T-helper 2 cell treated with Interferon-gamma antibody and Interleukin-4, amounts not matched to agents 5 μg/mL and 100 μg/mL, for 36 hours (primary cell): ENCODE measurements around the gene SGTB.
"Not testable (repeated sequence)": the region's sequence is repeated elsewhere in the genome, so short reads cannot be mapped to it uniquely, and the experiment has no call there.

Source experiments
- DNase-seq: peaks from one replicate; pipeline ENCODE4 v3.0.0; 2021; ENCODE audit warnings: low spot score
- H3K27ac Mint-ChIP-seq: one replicate; pipeline ENCODE4 v1.8.0; 2021; ENCODE audit warnings: mild to moderate bottlenecking, mixed read lengths
- H3K27me3 Mint-ChIP-seq: one replicate; pipeline ENCODE4 v1.8.0; 2021; ENCODE audit warnings: low read depth, mixed read lengths
- H3K36me3 Mint-ChIP-seq: one replicate; pipeline ENCODE4 v1.8.0; 2021; ENCODE audit warnings: low read depth, mixed read lengths
- H3K4me1 Mint-ChIP-seq: one replicate; pipeline ENCODE4 v1.8.0; 2021; ENCODE audit warnings: low read depth, mixed read lengths
- H3K4me3 Mint-ChIP-seq: one replicate; pipeline ENCODE4 v1.8.0; 2022; ENCODE audit warnings: mild to moderate bottlenecking, moderate library complexity, mixed read lengths
- H3K9me3 Mint-ChIP-seq: one replicate; pipeline ENCODE4 v1.8.0; 2021; ENCODE audit warnings: mixed read lengths

The SGTB gene

DNA sequence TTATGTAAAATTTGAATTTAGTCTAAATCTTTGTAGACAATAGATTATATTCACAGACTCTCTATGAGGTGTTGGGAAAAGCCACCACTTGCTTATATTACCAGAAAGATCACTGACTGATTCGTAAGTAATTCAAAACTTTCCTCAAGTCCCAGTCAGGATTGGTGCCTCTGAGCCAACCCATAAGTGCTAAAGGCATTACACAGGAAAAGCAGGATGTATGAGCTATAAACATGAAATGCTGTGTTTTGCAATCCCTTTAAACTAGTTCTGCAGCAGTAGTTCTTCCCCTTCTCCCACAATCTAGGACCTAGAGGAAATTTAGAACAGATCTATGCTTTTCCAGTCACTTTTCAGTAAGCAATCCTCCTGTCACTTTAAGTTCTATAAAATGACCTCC is 49.1 kb downstream of the SGTB start:
- H3K27me3 Mint-ChIP-seq: no peaks in the 10 kb centered on the region
- peaks cover 12% of the 10 kb centered on the region for H3K36me3 Mint-ChIP-seq
- no peaks in the 10 kb centered on the region for H3K4me1 Mint-ChIP-seq
- no peak for DNase-seq
- H3K27ac Mint-ChIP-seq: no peak overlapping the region
- no peak overlapping the region for H3K4me3 Mint-ChIP-seq
- no peaks in the 10 kb centered on the region for H3K9me3 Mint-ChIP-seq

DNA sequence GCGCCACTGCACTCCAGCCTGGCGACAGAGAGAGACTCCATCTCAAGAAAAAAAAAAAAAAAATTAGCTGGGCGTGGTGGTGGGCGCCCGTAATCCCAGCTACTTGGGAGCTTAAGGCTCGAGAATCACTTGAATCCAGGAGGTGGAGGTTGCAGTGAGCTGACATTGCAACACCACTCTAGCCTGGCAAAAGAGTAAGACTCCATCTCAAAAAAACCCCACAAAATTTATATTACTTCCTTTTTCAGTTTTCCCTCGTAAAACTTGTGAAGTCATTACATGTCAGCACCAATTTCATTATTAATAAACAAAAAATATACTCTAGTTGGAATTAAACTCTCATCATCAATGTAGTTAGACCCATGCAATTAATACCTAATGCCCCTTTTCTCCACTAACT is 53.2 kb downstream of the SGTB start:
- Mint-ChIP-seq H3K27me3 (no peaks in the 10 kb centered on the region), H3K36me3 (peaks cover 6% of the 10 kb centered on the region), H3K4me1 (no peaks in the 10 kb centered on the region), H3K27ac (no peak overlapping the region), H3K4me3 (no peak overlapping the region), H3K9me3 (no peaks in the 10 kb centered on the region)
- DNase-seq: no peak

- no peaks in the 10 kb centered on the region for H3K27me3 Mint-ChIP-seq
- H3K36me3 Mint-ChIP-seq: peaks cover 16% of the 10 kb centered on the region
- H3K27ac Mint-ChIP-seq: no peak overlapping the region
Measured at GRCh38 chr5:65663804-65664521, 57.9 kb downstream of the SGTB start.

GRCh38 chr5:65654713-65655112 is 67.2 kb downstream of the SGTB start:
- Mint-ChIP-seq H3K9me3 (no peaks in the 10 kb centered on the region), H3K4me1 (no peaks in the 10 kb centered on the region), H3K27ac (no peak overlapping the region), H3K4me3 (no peak overlapping the region), H3K27me3 (no peaks in the 10 kb centered on the region), H3K36me3 (peaks cover 11% of the 10 kb centered on the region)
- no peak for DNase-seq

More at GRCh38 chr5:65663804-65664521, 57.9 kb downstream of the SGTB start:
- Mint-ChIP-seq H3K4me3 (no peak overlapping the region), H3K9me3 (no peaks in the 10 kb centered on the region), H3K4me1 (no peaks in the 10 kb centered on the region)
- no peak for DNase-seq

DNA sequence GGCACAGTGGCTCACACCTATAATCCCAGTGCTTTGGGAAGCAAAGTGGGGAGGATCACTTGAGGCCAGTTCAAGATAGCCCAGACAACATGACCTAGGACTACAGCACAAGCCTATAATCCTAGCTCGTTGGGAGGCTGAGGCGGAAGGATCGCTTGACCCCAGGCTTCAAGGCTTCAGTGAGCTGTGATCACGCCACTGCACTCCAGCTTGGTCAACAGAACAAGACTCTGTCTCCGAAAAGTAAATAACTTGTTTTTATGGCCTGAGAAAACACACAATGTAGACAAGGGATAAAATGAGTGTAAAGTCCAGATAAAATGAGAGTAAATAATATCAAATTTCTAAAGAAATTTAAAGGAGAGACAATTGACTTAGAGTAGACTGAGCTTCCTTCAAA is 70.8 kb downstream of the SGTB start:
- no peak overlapping the region for H3K4me3 Mint-ChIP-seq
- no peak for DNase-seq
- no peaks in the 10 kb centered on the region for H3K9me3 Mint-ChIP-seq
- peaks cover 11% of the 10 kb centered on the region for H3K36me3 Mint-ChIP-seq
- no peaks in the 10 kb centered on the region for H3K27me3 Mint-ChIP-seq
- H3K27ac Mint-ChIP-seq: no peak overlapping the region
- H3K4me1 Mint-ChIP-seq: no peaks in the 10 kb centered on the region

DNA sequence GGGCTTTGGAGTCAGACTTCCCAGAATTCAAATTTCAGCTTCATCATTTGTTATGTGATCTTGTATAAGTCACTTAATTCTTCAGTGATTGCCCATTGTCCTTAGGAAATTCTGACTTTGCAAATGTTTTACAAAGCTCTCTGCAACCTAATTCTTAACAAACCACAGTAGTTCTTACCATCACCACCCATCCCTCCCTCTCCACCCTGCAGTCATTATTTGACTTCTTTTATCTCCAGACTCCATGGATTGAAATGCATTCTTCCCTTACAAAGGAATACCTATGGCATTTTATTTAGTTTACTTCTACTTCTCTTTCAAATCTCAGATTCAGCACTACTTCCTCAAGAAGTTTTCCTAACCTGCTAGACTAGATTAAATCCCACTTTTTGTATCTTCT is 74.0 kb downstream of the SGTB start:
- Mint-ChIP-seq H3K27ac (no peak overlapping the region), H3K4me3 (no peak overlapping the region), H3K36me3 (peaks cover 13% of the 10 kb centered on the region), H3K9me3 (no peaks in the 10 kb centered on the region), H3K27me3 (no peaks in the 10 kb centered on the region), H3K4me1 (no peaks in the 10 kb centered on the region)
- DNase-seq: no peak

GRCh38 chr5:65646938-65647337 is 75.0 kb downstream of the SGTB start:
- no peak for DNase-seq
- Mint-ChIP-seq H3K4me3 (no peak overlapping the region), H3K4me1 (no peaks in the 10 kb centered on the region), H3K27ac (no peak overlapping the region), H3K36me3 (peaks cover 13% of the 10 kb centered on the region), H3K9me3 (no peaks in the 10 kb centered on the region), H3K27me3 (no peaks in the 10 kb centered on the region)

- H3K4me1 Mint-ChIP-seq: no peaks in the 10 kb centered on the region
- H3K27ac Mint-ChIP-seq: no peak overlapping the region
- H3K27me3 Mint-ChIP-seq: no peaks in the 10 kb centered on the region
- peaks cover 32% of the 10 kb centered on the region for H3K36me3 Mint-ChIP-seq
- no peaks in the 10 kb centered on the region for H3K9me3 Mint-ChIP-seq
- DNase-seq: no peak
- H3K4me3 Mint-ChIP-seq: no peak overlapping the region
Measured at GRCh38 chr5:65640240-65640639, 81.7 kb downstream of the SGTB start.

- Mint-ChIP-seq H3K9me3 (no peaks in the 10 kb centered on the region), H3K27me3 (no peaks in the 10 kb centered on the region), H3K27ac (no peak overlapping the region), H3K36me3 (peaks cover 12% of the 10 kb centered on the region), H3K4me3 (no peak overlapping the region), H3K4me1 (peaks cover 8% of the 10 kb centered on the region)
- no peak for DNase-seq
Measured at GRCh38 chr5:65630981-65631380, 90.9 kb downstream of the SGTB start.

DNA sequence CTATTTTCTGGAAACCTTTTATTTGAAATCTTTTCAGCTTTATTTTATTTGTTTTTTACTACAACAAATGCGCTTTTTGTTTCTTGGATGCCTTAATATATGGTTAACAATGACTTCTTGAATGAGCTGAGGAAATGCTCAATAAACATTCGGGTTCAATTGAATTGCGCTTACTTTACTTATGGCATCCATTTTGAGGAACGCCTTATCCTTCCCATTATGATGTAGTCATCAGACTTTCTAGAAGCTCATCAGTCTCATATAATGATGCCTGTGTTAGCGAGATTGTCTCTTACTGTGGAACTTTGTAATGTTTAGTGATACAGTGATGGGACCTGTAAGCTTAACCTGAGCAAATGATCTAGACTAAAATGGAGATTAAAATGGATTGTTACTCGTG is 96.2 kb downstream of the SGTB start:
- peak overlapping the region; percentile 91 for H3K4me3 Mint-ChIP-seq
- peak overlapping the region; percentile 94 for H3K27ac Mint-ChIP-seq
- DNase-seq: no peak
- no peaks in the 10 kb centered on the region for H3K9me3 Mint-ChIP-seq
- peaks cover 23% of the 10 kb centered on the region for H3K4me1 Mint-ChIP-seq
- H3K27me3 Mint-ChIP-seq: no peaks in the 10 kb centered on the region
- H3K36me3 Mint-ChIP-seq: peaks cover 11% of the 10 kb centered on the region

- Mint-ChIP-seq H3K27me3 (no peaks in the 10 kb centered on the region), H3K9me3 (no peaks in the 10 kb centered on the region), H3K4me3 (peak within 1 kb of the TSS; percentile 91), H3K4me1 (peaks cover 23% of the 10 kb centered on the region), H3K27ac (peak within 1 kb of the TSS; percentile 94), H3K36me3 (peaks cover 10% of the 10 kb centered on the region)
- peak; percentile 79 for DNase-seq
Measured at GRCh38 chr5:65624571-65625555, 97.0 kb downstream of the SGTB start, which contains the start of the genes SHLD3 and TRAPPC13. Gene SHLD3 (plus strand): TSS chr5:65625027. CDS start chr5:65629588, 4,561 bp downstream. Gene TRAPPC13 (plus strand): TSS chr5:65625027. CDS start chr5:65625061, 34 bp downstream.

DNA sequence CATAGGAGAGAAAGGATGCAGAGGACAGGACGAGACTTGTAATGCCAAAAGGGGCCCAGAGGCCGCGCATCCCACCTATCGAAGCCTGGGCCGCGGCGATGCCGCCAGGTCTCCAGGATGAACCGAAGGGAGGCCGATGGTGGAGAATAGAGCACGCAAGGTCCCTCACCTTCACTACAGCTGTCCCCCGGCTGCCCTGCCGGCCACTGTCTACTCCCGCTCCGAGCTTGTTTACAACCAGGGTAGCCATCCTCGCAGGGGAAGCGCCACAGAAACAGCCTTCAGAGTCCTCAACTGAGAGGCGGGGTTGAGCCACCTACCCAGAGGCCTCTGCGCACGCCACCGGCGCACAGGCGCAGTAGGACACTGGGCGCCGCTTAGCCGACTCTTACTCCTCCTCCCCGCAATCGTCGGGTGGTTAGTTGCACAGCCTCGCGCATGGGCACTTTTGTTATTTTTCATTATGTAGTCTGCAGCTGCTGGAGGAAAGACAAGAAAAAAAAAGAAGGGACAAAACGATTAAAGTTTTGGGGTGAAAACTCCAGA is 97.8 kb downstream of the SGTB start, which contains the start of gene TRIM23:
TSS of gene TRIM23 (minus strand) at position 309 of the 546 bp plus-strand sequence. CDS start at position 250, 59 bp downstream.
- Mint-ChIP-seq H3K9me3 (no peaks in the 10 kb centered on the region), H3K4me3 (peak within 1 kb of the TSS; percentile 91), H3K27ac (peak within 1 kb of the TSS; percentile 94), H3K27me3 (no peaks in the 10 kb centered on the region), H3K4me1 (peaks cover 23% of the 10 kb centered on the region), H3K36me3 (peaks cover 4% of the 10 kb centered on the region)
- DNase-seq: peak; percentile 94

GRCh38 chr5:65623482-65623881 is 98.4 kb downstream of the SGTB start:
- Mint-ChIP-seq H3K36me3 (peaks cover 4% of the 10 kb centered on the region), H3K9me3 (no peaks in the 10 kb centered on the region), H3K4me1 (peaks cover 23% of the 10 kb centered on the region), H3K27me3 (no peaks in the 10 kb centered on the region), H3K27ac (peak overlapping the region; percentile 94), H3K4me3 (peak overlapping the region; percentile 91)
- DNase-seq: no peak

GRCh38 chr5:65621961-65622360 is 99.9 kb downstream of the SGTB start:
- H3K36me3 Mint-ChIP-seq, DNase-seq, H3K27ac Mint-ChIP-seq, H3K4me3 Mint-ChIP-seq, H3K27me3 Mint-ChIP-seq, H3K9me3 Mint-ChIP-seq: not testable (repeated sequence)
- peaks cover 17% of the 10 kb centered on the region for H3K4me1 Mint-ChIP-seq
